ENCODE measurements around the gene CCNA2.

- no peak for TF ChIP-seq EZH2 (IDR thresholded peaks at IDR 0.05; ENCODE audit: borderline replicate concordance, low read depth, low read length, severe bottlenecking)
- TF ChIP-seq CTCF (IDR thresholded peaks at IDR 0.05; ENCODE audit: extremely low read depth in 1 of 2, insufficient read depth in 1 of 2, low read depth in 1 of 2, low read length in 2 of 2): no peak
- TF ChIP-seq POLR2A (IDR thresholded peaks at IDR 0.05; ENCODE audit: low read depth, low read length): no peak
- no peak for TF ChIP-seq GATA2 (IDR thresholded peaks at IDR 0.05; ENCODE audit: insufficient read depth, insufficient read length, low read depth, low read length)
- TF ChIP-seq POLR2AphosphoS5 (IDR thresholded peaks at IDR 0.05; ENCODE audit: insufficient read depth, low read depth, low read length): no peak
- TF ChIP-seq MAX (IDR thresholded peaks at IDR 0.05; ENCODE audit: insufficient read depth, insufficient read length): no peak
- no peak for TF ChIP-seq JUN (IDR thresholded peaks at IDR 0.05; ENCODE audit: borderline replicate concordance, insufficient read depth, insufficient read length, low read depth)
Observed at GRCh38 chr4:121769341-121769740, 54.3 kb downstream of the CCNA2 start.

All from endothelial cell of umbilical vein (primary cell).